NOMO-1 treated with DMSO at 0.1 percent for 48 hours (cell line): Measurements from ENCODE around the gene GPT2.

Source experiments
- DNase-seq: peaks from one replicate; lab custom pipeline; 2025; ENCODE audit not compliant: unreplicated experiment; lab: John Stamatoyannopoulos, UW

GPT2 gene

GRCh38 chr16:46961373-46962353 is 77.5 kb downstream of the GPT2 start:
- DNase-seq, result peak; percentile 85

DNA sequence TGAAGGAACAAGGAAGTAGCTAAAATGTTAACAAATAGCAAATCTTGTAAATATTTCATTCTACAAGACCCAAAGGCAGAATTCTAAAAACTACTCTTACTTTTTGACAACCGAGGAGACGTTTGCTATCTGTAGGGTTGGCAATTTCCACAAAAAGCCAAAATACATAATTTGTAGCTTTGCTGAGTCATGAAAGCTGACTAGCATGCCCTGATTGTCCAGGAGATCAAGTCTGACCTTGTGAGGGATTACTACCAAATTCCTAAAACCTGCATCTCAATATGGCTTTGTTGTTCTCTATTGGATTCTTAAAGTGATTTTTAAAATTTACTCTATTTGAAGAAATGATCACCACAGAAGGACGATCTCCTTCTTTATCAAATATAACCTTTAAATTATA is 78.5 kb downstream of the GPT2 start:
- no peak for DNase-seq

DNA sequence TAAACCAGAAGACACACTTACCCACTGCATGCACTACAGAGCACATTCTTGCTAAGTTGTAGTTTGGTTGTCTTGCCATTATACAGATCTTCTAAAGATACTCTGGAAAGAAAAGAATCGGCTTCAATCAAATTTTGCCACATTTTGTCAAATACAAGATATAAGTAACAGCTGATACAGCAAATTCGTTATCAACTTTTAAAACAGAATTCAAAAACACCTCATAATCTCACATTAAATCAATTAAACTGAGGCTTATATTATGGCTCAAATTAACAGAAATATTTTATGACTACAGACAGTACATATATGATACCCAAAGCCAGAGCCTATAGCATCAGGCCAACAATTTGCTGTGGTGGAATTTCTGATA is 83.9 kb downstream of the GPT2 start:
- DNase-seq, result no peak

DNA sequence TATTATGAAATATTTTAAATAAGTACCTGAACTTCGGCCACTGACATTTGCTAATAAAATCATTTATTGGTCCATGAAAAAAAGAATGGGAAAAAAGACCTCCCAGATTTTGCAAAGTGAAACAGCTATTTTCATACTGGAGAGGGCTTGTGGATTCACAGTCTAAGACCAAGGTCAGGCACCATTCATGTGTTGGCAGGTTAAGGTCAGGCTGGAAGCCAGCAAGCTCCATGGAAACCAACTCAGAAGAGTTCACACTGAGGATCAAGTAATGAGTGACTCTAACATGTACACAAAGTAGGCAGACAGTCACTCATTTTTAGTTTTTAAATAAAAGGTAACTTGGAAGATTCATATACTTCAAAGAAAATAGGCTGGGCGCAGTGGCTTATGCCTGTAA is 85.9 kb downstream of the GPT2 start:
- no peak for DNase-seq

- DNase-seq, result no peak
Measured at GRCh38 chr16:46971271-46971670, 87.1 kb downstream of the GPT2 start.

- peak; percentile 45 for DNase-seq
Measured at GRCh38 chr16:46972429-46973206, 88.5 kb downstream of the GPT2 start.

GRCh38 chr16:46973207-46973995 is 89.2 kb downstream of the GPT2 start, which contains the start of gene DNAJA2:
Gene DNAJA2, minus strand, starts transcription at chr16:46973674. Its CDS starts 102 bp downstream, at chr16:46973572.
- peak; percentile 85 for DNase-seq

DNA sequence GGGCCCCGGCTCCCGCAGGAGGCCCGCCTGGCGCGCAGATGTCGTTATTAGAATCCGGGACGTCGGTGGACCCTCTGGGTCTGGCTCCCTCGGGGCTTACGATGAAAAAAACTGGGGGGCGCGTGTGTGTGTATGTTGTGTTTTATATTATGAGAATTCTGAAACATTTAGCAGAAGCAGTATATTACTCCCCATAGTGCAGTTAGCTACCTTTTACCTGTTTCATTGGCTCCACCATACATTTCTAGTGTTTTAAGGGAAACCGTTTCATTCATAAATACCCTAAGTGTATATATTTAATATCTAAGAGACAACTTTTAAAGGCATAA is 89.8 kb downstream of the GPT2 start:
- no peak for DNase-seq

GRCh38 chr16:46974352-46974751 is 90.2 kb downstream of the GPT2 start:
- DNase-seq, result peak; percentile 17

DNA sequence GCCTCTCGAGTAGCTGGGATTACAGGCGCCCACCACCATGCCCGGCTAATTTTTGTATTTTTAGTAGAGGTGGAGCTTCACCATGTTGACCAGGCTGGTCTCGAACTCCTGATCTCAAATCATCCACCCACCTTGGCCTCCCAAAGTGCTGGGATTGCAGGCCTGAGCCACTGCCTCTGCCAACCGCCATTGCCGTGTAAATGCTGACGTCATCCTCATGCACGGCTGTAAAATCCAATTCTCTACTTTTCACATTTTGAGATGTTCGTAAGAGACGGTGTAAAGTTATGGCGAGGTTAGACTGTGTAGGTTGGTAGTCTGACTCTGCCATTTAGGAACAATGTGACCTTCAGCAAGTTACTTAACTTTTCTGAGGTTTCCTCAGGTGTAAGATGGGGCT is 91.0 kb downstream of the GPT2 start:
- DNase-seq, result no peak

DNA sequence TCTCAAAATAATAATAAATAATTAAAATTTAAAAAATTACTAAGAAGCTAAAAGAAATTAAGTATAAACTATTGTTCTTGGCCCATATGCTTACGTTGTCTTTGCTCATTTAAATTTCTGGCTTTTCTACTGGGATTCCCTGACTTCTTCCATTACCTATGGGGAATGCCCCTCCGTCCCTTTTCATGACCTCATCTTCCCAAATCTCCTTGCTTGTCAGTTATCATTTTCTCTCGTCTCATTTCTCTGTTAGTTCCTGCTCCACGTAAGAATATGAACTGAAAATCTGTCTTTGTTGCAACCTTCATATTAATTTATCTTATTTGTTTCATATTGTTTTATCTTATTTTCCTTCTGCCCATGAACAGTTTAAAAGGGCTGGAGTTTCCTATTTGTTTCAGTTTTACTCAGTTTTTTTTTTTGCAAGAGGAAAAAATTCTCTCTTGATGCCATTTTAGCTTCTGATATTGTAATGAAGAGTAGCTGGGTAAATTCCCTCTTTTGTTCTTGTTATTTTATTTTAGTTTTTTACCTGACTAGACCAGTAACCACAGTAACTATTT is 91.8 kb downstream of the GPT2 start:
- DNase-seq, result no peak

GRCh38 chr16:46976550-46976949 is 92.4 kb downstream of the GPT2 start:
- DNase-seq, result no peak
